GM21526 (cell line): ENCODE measurements around the gene DLL4.
"Not testable (repeated sequence)": the region's sequence is repeated elsewhere in the genome, so short reads cannot be mapped to it uniquely, and the experiment has no call there.

ENCODE experiments used
- ATAC-seq: cut with Tn5 transposase; IDR thresholded peaks from one replicate; pipeline ENCODE4 v1.9.1; 2021; ENCODE audit warnings: moderate library complexity; ENCODE audit not compliant: unreplicated experiment, low FRiP score

The DLL4 gene

DNA sequence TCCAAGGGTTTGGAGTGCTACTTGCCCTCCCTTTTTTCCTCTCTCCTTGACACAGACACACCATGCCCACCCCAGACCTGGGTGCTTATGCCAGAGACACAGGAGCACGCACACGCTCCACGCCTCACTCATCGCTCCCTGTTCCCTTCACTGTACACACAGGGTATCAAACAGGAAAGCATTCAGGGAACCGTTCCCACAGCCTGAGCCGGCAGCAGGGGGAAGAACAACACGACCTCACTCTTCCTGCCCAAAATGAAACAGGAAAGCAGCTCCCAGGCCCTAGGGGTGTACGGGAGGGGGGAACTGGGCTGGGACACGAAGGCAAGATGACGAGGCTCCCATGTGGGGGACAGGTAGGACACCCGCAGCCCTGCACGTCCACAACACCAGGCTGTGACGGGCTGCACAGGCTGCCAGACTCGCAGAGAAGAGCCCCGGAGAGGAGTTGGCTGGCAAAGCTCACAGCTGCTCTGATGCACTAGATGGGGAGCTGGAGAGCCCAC, 11.2 kb downstream of the DLL4 start:
- no peak for ATAC-seq

DNA sequence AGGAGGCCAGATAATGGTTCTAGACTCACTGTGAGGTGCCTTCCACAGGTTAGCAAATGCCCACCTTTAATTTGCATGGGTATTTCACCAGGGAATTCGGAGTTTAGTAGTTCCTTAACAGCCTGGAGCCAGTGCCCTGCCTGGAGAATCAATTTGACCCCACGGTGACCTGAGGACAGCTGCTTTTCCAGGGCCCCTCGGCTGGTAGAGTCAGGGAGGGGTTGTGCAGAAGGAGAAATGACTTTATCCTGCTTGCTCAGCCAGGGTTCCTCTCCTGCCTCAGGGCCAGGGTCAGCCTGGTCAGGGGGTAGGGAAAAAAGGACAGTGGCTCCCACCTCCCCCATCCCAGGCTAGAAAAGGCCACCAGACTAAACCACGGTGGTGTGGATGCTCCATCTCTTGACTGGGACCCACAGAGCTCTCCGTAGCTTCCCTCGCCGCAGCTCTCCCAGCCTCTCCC, 12.0 kb downstream of the DLL4 start:
- no peak for ATAC-seq

DNA sequence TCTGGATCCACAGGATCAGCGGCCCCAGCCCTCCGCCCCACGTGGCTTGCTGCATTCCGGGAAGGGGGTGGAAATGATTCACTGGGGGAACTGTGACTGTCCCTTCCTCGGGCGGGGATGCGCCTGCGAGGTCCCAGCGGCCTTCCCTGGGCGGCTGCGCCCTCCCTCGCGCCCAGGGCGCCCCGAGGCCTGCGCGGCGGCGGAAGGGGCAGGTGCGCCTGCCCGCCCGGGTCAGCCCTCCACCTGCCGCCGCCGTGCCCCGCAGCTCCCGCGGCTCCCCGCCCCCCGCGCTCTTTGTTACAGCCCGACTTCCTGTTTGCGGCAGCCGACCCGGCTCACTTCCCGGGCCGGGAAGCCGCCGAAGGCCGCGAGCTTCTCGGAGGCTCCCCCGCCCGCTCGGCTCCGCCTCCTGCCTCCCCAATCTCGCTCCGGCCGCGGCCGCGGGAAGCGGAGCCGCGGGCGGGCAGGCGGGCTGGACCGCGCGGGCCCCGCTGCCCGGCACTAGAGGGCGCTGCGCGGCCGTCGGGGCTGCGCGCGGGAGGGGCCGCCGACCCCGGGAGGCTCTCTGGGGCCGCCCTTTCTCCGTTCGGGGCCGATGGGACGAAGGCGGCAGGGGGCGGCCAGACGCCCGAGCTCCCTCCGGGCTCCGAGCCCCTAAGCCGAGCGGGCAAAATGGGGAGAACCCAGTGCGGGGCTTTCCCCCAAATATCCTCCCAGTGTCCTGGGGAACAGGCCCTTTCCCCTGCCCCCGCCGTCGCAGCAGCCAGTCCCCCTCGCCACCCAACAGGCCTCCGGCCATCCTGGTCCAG, 12.6 kb downstream of the DLL4 start:
- ATAC-seq = peak; percentile 54

DNA sequence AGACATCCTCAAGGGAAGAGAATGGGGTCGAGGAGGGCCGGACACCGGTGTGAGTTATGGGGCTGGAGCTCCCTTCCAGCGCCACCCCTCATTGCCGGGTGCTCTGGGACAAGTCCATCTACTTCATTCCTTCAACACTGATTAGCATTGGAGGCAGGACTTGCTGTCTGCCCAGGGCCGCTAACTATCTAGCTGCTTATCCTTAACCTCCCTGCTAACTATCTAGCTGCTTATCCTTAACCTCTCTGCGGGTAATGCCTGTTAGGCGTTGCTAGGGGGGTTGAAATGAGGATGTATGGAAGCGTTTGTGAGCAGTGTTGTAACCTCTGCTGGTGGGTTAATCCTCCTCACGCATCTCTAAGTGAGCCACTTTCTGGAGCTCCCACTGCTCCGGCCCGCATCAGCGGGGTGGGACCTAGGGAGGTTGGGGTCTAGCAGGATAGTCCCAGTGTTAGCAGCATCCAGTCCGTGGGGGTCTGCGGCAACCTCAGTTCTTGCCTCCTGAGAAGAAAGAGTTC, 13.3 kb downstream of the DLL4 start:
- ATAC-seq = no peak

DNA sequence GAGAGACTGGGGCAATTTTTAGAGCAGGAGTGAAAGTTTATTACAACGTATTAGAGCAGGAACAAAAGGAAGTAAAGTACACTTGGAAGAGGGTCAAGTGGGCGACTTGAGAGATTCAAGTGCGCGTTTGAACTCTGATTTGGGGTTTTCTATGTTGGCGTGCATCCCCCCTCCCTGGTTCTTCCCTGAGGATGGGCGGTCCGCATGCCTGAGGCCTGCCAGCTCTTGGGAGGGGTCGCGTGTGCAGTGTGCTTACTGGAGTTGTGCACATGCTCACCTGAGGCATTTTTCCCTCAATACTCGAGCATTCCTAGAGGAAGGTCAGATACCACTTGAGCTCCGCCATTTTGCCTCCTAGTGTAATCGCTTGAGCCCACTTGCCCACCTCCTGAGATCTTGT, 13.7 kb downstream of the DLL4 start:
- no peak for ATAC-seq

DNA sequence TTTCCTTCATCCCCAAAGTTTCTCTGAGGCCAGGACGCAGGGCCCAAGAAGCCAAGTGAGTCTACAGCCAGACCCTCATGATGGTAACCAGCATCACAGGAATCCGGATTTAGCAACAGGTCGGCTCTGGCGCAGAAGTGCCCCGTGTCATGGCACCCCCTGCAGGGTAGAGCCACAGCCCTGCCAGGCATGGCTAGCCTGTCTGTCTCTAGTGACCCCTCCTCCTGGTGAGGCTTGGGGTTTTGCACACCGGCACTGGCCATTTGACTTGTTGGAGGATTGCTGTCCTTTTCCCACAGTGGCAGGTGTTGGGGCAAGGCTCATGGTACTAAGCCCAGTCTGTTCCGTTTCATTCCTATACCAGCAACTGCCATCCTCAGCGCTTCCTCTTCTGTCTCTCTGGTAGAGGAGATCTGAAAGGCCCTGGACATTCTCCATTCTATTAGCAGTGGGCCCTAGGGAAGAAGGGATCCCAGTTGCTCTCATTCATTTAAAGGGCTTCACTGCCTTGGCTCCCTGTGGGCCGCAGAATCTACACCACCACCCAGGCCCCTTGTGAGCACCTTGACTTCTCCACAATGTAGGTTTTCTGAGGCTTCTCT, 14.7 kb downstream of the DLL4 start:
- ATAC-seq = no peak

DNA sequence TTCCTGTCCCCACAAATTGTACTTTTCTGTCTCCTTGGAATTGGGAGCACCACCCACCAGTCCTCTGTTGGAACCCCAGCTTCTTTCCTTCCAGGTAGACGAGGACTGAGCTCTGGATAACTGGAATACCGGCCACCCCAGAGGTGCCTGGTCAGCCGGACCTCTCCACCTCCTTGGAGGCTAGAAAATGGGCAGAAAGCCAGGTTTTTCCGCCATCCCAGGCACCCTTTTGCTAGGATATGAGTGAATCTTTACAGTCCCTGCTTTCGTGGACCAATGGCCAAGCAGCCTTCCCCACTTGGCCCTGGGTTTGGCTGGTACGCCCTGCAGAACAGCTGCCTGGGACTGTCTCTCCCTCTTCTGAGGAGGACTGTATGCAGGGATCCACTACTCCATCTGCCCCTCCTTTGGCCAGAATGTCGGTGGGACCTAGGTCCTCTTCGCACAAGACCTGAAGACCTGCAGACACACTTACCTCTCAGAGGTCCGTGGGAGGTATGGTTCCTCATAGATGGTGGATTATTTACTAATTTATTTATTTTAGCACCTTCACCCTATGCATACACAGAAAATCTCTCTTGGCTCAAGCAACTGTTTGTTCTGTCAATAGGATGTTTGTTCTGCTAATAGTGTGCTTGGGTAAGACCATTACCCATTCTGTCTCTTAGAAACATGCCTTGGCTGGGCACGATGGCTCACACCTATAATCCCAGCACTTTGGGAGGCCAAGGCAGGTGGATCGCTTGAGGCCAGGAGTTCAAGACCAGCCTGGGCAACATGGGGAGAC, 15.6 kb downstream of the DLL4 start:
- no peak for ATAC-seq

DNA sequence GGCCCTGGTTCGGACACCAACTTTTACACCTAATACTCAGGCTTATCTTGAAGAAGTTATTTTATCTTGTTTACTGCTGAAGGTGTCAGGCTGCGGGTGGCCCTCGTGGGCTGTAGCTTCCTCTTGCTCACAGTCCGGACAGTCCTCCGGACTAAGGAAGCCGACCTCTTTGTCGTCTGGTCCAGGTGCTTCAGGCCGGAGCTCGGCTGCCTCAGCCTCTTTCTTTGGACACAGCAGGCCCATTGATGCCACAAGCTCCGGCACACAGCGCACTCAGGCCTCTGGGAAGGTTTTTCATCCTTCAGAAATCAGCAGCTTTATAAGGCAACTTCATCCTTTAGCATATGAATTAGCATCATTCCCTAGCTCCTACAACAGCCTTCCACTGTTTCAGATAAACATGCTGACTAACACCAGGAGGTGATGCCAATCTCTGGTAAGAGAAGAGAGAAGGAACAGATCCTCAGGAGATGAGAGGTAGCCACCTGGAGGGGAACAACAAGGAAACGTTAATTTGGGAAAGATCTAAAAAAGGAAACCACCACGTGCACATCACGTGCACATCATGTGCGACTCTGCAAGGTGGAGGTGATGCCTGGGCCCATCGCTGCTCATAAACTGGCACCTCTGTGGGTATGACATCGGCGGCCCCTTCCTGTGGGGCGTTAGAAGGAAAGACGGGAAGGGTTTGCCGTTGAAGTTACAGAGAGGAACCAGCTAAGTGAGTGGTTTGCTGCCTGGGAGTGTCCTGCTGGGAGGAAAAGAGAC, 19.8 kb downstream of the DLL4 start:
- no peak for ATAC-seq

DNA sequence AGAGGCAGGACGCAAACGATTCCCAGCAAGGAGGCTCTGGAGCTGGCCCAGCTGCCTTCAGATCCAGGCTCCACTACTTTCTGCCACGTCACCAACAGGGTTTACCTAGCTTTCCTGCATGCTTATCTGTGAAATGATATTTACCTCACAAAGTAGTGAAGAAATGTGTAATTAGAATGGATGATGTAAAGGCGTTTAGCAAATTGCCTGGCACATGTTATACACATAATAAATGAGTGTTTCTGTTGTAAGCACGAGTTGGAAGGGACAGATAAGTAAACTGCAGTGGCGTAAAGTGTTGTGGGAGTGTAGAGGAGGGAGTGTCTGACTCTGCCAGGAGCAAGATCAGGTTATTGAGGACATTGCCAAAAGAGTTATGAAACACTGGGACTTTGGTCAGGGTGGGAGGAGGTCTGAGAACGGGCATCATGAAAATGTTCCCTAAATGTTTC, 20.6 kb downstream of the DLL4 start:
- no peak for ATAC-seq

DNA sequence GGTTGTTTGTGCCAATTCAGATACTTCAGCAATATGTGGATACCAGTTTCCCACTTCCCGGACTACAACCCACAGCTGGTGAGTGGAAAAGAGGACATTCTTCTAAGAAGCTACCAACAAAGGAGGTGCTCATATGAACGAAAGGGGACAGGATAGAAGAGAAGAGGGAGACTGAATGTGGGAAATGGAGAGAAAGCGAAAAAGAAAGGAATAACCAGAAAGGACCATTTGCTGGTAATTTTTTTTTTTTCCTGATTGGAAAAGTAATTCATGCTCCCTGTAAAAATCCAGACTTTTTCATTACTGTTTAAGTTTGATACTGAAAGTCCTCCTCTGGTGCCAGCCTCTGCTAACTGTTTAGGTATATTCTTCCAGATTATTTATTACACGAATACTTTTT, 22.6 kb downstream of the DLL4 start:
- ATAC-seq = no peak

DNA sequence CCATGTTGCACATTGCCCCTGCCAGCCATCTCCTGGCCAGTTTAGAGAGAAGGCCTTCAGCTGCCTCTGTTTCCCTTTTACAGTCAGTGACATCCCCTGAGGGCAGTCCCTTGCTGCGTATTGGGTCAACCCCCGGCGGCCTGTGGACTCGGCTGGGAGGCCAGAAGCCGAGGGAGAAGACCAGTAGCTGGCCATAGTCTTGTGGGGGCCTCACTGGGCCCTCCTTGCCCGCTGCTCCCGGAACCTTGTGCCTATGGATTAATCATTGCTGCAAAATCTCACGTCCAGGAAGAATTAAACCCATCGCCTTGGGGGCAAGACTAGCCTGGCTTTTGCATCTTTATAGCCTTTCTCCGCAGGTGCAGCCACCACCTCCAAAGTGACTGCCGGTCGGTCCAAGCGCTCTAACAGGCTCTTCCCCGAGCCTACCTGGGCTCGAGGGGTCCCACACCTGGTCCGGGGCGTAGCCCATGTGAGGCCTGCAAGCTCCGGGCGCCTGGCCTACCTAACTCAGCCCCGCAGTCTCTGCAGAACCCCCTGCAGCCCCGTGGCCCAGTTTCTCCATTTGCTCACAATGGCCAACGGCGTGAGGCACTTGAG, 23.3 kb downstream of the DLL4 start:
- no peak for ATAC-seq

DNA sequence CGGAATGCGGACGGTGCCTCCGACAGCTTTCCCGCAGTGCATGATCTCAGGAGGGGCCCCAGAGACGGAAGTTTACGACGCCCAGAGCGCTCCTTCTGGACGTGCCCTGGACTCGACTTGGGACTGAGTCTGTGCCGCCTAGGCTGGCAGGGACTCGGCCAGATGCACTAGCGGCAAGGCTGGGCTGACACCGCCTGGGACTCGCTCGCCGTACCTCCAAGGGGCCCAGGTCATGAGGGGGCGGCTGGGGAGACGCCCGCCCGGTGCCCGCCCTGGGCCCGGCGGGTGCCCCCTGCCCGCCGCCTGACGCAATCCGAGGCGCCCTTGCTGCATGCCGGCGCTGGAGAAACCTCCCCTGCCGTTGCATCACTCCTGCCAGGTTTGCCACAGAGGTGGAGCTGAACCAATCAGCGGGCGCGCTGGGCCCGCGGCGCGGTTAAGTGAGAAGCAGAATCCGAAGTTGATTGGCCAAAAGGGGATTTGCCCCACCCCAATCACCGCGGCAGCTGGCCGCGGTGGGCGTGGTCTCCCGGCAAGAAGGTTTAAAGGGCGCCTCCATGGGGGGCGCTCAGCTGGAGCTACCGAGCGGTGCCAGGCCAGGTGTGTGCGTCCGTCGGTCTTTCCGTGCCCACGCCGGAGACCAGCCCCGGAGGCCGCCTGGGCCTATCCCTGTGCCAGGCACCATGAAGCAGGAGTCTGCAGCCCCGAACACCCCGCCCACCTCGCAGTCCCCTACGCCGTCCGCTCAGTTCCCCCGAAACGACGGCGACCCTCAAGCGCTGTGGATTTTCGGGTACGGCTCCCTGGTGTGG, 24.0 kb downstream of the DLL4 start, which contains the start of gene CHAC1:
Gene CHAC1, plus strand, starts transcription at position 571 of the 812 bp plus-strand sequence. Its CDS starts 113 bp downstream, at position 684.
- peak; percentile 88 for ATAC-seq

DNA sequence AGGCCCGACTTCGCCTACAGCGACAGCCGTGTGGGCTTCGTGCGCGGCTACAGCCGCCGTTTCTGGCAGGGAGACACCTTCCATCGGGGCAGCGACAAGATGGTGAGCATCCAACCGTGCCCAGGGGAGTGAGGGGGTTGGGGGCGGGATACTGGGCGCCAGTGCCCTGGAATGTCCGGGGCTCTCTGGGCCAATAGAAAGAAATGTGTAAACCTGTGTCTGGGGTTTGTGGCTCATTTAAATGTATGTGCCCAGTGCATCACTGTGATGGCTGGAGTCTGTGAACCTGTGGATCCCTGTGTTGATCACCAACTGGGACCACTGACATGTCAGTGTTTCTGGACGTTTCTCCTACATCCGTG, 24.6 kb downstream of the DLL4 start:
- ATAC-seq = no peak

DNA sequence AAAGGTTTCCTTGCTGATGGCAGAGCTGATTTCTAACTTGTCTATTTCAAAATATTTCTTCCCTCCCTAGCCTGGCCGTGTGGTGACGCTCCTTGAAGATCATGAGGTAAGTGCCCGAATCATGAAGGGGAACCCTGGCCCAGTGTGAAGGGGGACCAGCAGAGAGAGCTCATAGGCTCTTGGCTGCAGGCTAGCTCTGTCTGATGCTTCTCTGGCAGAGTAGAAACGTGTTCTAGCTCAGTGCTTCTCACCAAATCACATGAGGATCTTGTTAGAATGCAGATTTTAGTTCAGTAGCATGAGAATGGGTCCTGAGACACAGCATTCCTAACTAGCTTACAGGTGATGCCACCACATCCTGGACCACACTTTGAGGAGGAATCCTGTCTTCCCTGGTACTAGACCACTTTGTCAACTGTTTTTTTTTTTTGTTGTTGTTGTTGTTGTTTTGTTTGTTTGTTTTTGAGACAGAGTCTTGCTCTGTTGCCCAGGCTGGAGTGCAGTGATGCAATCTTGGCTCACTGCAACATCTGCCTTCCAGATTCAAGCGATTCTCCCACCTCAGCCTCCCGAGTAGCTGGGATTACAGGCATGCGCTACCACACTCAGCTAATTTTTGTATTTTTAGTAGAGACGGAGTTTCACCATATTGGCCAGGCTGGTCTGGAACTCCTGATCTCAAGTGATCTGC, 25.2 kb downstream of the DLL4 start:
- ATAC-seq = not testable (repeated sequence)

DNA sequence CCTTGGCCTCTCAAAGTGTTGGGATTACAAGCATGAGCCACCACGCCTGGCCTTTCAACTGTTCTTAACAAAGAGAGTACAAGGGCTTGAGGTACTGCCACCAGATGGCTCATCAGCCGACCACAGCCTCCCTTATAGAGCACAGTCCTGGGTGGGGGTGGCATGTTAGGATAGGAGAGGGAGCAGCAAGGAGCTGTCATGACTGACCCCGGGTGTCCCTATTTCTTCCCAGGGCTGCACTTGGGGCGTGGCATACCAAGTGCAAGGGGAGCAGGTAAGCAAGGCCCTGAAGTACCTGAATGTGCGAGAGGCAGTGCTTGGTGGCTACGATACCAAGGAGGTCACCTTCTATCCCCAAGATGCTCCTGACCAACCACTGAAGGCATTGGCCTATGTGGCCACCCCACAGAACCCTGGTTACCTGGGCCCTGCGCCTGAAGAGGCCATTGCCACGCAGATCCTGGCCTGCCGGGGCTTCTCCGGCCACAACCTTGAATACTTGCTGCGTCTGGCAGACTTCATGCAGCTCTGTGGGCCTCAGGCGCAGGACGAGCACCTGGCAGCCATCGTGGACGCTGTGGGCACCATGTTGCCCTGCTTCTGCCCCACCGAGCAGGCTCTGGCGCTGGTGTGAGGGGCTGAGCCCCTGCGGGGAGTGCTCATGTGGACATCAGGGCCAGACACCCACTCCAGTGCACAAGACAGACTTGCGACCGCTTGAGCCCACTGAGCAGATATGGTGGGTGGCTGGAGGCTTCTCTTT, 26.2 kb downstream of the DLL4 start:
- no peak for ATAC-seq

DNA sequence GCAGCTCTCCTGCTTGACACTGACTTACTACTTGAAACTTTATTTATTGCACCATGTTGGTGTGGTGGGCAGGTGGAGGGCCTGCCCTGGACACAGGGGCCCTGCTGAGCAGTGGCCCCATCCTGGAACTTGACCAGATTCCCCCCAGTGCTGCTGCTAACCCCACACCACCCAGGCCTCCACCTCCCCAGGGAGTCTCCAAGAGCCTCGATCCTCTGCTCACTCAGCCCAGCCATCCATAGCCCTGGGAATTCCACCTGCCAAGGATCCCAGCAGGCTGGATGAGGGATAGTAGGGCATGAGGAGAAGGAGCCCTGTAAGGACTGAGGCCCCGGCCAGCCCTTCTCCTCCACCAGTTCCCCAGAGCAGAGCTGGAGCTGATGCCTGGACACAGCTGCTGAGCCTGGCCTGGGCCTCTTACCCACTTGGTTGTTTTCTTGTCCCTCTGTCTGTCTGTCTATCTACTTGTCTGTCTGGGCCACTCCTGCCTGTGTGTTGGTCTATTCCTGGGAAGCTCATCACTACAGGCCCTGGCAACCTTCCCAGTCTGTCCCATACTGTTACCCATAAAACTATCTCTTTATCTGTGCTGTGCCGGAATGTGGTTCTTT, 26.9 kb downstream of the DLL4 start:
- ATAC-seq = no peak

DNA sequence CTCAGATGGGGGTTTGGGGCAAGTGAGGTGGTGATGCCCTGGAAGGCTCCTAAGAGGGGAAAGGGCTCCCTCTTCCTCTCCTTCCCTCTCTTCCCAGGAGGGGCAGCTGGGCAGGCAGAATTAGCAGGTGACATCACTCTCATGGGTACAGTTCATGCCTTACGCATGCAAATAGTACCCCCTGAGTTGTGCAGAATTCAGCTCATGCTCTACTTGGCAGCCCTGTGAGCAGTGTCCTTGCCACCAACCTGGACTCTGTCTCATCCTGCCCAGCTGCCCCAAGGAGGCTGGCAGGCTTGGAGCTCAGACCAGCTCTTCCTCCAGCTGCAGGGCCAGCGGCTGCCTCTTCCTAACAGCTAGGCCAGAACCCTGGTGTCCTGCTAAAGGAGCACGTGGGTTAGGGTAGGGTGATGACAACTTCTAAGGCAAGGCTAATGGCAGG, 27.4 kb downstream of the DLL4 start:
- ATAC-seq = no peak
